HG02885 (cell line): Measurements from ENCODE around the gene UBASH3B.

Experiments used
- ATAC-seq: cut with Tn5 transposase; IDR thresholded peaks from one replicate; pipeline ENCODE4 v1.9.1; 2021; ENCODE audit warnings: mild to moderate bottlenecking; ENCODE audit not compliant: unreplicated experiment, poor library complexity

UBASH3B gene

DNA sequence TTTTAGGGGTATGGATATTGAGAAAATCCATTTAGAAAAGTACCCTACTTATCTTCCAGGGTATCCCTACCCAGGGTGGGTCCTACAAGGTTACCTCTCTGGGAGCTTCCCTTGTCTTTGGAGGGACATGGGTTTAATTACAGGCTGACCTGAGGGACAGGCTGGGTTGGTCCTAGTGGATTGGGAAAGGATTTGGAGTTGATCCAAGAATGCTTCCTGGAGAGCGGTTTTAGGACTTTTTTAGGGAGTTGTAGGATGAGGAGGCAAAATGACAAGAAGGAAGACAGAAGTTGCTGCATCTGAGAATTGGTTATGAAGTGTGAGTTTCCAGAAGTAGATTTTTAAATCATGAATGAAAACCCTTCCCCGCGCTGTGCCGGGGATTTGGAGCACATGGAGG, 121.0 kb downstream of the UBASH3B start:
- ATAC-seq = no peak

- no peak for ATAC-seq
Measured at GRCh38 chr11:122777343-122777742, 121.8 kb downstream of the UBASH3B start.

DNA sequence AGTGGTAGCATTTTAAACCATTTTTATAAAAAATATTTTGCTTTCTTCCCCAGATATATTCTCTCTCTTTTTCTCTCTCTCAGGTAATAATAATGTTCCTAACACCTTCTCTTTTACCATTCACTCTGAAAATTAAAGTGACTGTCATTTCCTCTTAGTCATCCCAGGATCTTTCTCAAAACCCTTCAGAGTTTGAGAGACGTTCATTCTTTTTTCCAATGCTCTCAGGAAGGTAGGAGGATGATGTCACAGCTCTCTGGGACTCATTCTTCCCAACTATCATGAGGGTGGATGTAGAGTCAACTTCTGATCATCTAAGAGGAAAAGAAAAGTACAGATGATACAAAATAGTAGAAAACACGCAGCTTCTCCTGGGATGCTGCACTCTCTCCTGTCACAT, 122.6 kb downstream of the UBASH3B start:
- no peak for ATAC-seq

- ATAC-seq = no peak
Measured at GRCh38 chr11:122779047-122779629, 123.6 kb downstream of the UBASH3B start.

DNA sequence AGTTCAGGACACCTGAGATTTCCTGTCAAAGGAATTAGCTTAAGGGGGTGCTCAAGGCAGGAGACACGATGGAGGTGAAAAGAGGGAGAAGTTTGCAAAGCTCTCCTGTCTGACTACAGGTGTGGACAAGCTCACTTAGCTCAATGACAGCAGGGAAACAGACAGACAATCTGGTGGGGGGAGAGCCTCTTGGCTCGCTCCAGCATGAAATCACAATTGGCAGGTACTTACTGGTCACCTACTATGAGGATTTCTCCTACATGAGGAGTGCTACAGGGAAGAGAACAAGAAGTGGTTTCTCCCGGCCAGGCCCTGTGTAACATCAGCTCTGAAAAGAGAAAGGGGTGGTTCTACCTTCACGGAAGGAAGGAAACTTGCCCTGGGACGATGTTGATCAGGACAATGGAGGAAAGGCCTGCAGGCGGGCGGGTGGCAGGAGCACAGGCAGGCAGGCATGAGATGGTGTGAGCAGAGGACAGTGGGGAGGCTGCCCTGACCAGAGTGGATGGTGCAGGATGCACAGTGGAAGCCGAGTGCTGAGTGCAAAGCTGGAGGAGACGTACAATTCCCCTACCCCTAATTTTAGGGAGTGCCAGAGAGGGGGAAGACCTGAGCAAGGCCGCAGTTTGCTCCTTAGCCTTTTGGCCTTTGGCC, 124.9 kb downstream of the UBASH3B start:
- ATAC-seq = no peak

DNA sequence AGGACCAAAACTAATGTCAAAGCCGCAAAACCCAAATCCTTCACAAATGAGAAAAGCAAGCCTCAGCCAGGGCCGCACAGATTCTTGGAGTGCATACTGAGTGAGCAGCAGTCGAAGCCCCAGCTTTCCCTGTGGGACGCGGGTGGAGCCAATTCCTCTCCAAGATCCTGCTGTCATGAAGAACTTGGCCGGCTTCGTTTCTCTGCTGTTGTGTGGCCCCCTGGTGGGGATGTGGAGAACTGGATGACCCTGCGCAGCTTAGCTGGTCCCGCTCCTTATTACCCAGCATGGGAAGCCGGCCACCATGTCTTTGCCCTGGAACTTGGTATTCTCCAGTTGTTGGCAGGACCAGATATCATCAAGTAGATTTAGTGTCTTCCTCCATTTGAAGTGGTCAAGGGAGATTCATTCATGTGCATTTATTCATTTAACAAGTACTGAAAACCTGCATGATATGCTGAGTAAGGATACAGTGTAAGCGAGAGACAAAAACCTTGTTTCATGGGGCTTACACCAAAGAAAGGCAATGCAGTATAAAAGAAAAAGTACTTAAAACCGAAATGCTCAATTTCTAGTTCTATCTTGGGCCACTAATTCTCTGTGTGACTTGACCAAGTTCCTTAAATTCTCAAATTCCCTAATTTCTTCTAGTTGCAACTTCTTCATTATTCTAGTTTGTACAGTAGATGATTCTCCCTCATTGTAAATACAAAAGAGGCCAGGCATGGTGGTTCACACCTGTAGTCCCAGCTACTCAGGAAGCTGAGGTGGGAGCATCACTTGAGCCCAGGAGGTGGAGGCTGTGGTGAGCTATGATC, 126.1 kb downstream of the UBASH3B start:
- peak; percentile 78 for ATAC-seq

GRCh38 chr11:122782222-122782621, 126.7 kb downstream of the UBASH3B start:
- ATAC-seq = no peak

DNA sequence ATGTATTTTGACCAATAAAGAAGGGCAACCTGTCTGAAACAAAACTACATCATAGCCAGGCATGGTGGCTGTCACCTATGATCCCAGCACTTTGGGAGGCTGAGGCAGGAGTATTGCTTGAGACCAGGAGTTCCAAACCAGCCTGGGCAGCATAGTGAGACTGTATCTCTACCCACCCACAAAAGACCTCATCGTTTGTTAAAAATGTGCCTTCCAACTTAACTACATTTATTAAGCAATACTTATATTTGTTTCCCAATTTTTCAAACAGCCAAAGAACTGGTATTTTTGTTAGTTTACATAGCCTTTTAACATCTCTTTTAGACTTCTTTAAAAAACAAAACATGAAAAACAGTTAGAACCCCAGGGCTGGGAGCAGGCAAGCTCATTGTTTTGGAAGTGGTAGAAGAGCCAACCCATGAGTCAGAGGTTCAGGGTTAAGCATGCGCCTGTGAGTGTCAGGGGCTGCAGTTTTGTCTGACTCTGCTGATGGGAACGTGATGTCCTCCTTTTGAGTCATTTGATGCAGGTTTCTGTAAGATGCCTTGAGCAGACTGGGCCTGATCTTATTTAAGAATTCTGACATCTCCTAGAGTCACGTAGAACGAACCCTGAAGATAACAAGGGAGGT, 128.9 kb downstream of the UBASH3B start:
- ATAC-seq = no peak

DNA sequence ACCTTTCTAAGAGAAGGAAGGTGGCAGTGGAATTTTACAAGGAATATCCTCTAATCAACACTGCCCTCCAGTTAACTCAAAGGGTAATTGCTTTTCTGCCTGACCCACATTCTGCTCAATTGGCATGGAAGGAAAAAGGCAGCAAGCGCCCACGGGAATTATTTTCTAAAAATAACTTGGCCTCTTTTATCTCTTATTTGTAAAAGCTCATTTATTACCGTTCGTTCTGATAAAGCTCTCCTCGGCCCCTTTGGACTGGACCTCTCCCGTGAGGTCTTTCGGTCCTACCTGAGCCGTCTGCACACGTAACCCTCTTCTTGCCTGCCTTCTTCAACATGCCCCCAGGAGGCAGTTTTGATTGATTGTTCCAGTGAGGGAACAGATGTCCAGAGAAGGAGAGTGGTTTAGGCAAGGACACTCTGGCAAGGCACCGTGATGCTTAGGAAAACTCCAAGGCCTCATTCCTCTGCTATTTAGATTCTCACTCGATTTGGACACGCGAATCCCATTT, 129.6 kb downstream of the UBASH3B start:
- ATAC-seq = no peak

- ATAC-seq = no peak
Measured at GRCh38 chr11:122786896-122787295, 131.4 kb downstream of the UBASH3B start.

DNA sequence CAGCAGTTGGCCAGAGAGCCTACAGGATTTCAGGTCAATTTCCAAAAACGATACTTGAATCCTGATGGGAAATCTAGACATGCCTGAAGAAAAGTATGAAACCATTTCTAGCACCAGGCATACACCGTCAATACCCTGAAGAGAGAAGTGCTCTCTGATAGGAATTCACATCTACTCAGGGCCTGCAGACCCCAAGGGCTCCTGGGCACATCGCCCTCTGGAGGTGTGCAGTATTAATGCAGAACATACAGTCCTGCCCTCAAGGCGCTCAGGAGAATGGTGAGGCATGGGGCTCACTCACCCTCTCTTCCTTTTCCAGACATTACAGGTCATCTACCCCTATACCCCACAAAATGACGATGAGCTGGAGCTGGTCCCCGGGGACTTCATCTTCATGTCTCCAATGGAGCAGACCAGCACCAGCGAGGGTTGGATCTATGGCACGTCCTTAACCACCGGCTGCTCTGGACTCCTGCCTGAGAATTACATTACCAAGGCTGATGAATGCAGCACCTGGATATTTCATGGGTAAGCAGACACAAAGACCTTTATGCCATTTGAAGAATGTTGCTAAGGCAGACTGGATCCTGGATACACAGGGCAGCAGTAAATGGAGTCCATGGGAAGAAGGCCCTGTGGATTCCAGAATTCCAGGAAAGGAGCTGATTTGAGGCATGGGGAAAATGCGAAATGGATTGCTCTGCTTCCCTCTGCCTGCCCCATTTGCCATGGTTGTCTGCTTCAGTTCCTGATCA, 133.4 kb downstream of the UBASH3B start:
- ATAC-seq = no peak

GRCh38 chr11:122789907-122790306, 134.4 kb downstream of the UBASH3B start:
- ATAC-seq = no peak

- no peak for ATAC-seq
Measured at GRCh38 chr11:122791411-122791810, 135.9 kb downstream of the UBASH3B start.

- no peak for ATAC-seq
Measured at GRCh38 chr11:122791836-122792235, 136.3 kb downstream of the UBASH3B start.

GRCh38 chr11:122793515-122793914, 138.0 kb downstream of the UBASH3B start:
- no peak for ATAC-seq

GRCh38 chr11:122795307-122795706, 139.8 kb downstream of the UBASH3B start:
- no peak for ATAC-seq

- ATAC-seq = peak; percentile 74
Measured at GRCh38 chr11:122796128-122796717, 140.7 kb downstream of the UBASH3B start.

- ATAC-seq = no peak
Measured at GRCh38 chr11:122797651-122798050, 142.1 kb downstream of the UBASH3B start.

DNA sequence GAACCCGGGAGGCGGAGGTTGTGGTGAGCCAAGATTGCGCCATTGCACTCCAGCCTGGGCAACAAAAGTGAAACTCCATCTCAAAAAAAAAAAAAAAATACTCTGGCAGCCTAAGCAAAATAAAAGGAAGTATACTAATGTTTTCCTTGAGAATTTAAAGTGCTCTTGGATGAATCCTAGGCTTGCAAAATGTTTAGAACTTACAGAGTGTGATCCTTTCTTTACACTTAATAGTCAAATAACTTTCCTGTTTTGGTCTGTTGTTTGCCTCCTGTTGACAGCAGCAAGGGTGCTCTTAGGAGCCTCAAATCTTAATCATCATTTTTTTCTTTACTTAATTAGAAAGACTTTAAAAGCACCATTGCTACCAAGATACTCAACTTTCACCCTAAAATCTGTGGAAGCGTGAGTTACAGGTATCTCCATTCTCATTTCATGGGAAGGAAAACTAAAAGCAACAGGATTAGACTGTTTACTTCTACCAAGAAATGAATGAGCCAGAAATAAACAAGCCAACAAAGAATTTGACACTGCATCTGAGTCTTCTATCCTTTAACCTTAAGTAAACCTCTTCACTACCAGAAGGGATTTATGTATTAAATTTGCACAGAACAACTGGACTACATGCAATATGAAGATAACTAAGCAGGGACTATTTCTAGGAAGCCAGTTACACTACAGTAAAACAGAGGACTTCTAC, 144.0 kb downstream of the UBASH3B start:
- no peak for ATAC-seq
